Measurements from ENCODE around the gene SLC47A2. TPM values are rescaled to one million over a fixed set of nuclear protein-coding genes. Genes with fewer than 3 reads are reported as not detected.

SLC47A2 gene
- total RNA-seq, 1 donor: not detected

DNA sequence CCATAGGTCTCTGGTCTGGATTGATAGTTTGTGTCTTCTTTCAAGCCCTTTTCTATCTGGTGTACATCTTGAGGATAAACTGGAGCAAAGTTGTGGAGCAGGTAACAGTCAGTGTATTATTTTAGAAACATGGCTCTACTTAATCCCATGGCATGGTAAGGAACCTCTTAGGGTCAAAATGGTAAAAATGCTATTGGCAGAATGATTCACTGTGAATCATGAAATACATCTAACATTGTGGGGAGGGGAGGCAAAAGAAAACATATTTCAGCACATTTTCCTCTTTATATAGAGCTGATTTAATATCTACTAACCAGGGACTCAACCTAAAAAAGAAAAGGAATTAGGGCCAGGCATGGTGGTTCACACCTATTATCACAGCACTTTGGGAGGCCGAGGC is 85.7 kb downstream of the SLC47A2 start:
- no peak overlapping the region for H3K4me3 ChIP-seq (ENCODE audit: low read depth, low read length)
- TF ChIP-seq, protein P1, sequence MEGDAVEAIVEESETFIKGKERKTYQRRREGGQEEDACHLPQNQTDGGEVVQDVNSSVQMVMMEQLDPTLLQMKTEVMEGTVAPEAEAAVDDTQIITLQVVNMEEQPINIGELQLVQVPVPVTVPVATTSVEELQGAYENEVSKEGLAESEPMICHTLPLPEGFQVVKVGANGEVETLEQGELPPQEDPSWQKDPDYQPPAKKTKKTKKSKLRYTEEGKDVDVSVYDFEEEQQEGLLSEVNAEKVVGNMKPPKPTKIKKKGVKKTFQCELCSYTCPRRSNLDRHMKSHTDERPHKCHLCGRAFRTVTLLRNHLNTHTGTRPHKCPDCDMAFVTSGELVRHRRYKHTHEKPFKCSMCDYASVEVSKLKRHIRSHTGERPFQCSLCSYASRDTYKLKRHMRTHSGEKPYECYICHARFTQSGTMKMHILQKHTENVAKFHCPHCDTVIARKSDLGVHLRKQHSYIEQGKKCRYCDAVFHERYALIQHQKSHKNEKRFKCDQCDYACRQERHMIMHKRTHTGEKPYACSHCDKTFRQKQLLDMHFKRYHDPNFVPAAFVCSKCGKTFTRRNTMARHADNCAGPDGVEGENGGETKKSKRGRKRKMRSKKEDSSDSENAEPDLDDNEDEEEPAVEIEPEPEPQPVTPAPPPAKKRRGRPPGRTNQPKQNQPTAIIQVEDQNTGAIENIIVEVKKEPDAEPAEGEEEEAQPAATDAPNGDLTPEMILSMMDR (IDR thresholded peaks at IDR 0.05; ENCODE audit: insufficient read depth, low read length): no peak
- no peak for DNase-seq (ENCODE audit: low read depth)

DNA sequence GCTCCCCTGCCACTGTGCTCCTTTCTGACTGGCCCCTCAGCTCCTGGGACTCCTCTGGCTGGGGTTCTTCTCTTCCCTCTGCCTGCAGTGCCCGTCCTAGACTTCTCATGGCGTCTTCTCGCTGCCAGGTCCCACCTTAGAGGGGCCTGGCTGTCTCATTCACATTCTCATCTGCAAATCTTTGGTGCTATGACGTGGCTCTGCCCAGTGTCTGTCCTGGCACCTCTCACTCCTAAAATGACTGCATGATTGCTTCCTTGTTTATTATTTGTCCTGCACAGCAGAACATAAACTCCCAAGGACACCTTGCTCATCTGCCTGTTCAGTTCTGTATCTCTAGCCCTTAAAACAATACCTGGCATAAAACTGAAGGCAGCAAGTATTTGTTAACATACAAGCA is 86.3 kb downstream of the SLC47A2 start:
- H3K4me3 ChIP-seq (ENCODE audit: low read depth, low read length): no peak overlapping the region
- no peak for DNase-seq (ENCODE audit: low read depth)
- TF ChIP-seq, protein P1 (IDR thresholded peaks at IDR 0.05; ENCODE audit: insufficient read depth, low read length): no peak

DNA sequence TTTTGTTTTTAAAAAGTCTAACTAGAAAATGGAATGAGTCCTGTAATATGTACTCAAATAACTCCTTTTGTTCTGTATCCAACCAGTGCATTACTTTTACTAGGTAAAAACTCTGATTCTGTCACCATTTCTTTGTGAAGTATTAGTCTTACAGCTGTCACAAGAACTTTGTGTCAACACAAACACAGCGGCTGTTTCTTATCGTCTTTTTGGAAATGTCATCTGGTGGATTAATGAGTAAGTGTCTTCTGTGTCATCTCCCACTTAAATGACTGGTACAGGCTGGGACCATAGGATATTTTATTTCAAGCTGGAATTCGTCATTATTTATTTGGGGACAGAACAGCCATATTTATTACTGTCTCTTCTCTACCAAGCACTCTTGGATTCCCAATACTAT is 86.9 kb downstream of the SLC47A2 start:
- TF ChIP-seq, protein P1 (IDR thresholded peaks at IDR 0.05; ENCODE audit: insufficient read depth, low read length): no peak
- DNase-seq (ENCODE audit: low read depth): no peak
- no peak overlapping the region for H3K4me3 ChIP-seq (ENCODE audit: low read depth, low read length)

Small RNAs within 50 kb of the gene (small RNA-seq; reads per million reads assigned to genes)
- not detected for gene RF00322

Other genes starting within 250 kb of the SLC47A2 start
- 0.27 and 0.65 TPM in 2 replicates for gene SLC47A1, start 182.7 kb downstream of the SLC47A2 start, total RNA-seq (ENCODE audit: low replicate concordance)
- gene ALDH3A2, start 67.8 kb downstream of the SLC47A2 start, total RNA-seq (ENCODE audit: low replicate concordance): 59.7 and 165 TPM in 2 replicates
- gene ALDH3A1, start 31.7 kb upstream of the SLC47A2 start, total RNA-seq (ENCODE audit: low replicate concordance): 0.54 TPM in 1 of 2 replicates, not detected in the other
- gene ULK2, start 151.4 kb upstream of the SLC47A2 start, total RNA-seq (ENCODE audit: low replicate concordance): 20.4 and 22.1 TPM in 2 replicates

All from fibroblast of the aortic adventitia (primary cell).